HepG2 (cell line): ENCODE measurements around the gene EDEM3. TPM values are rescaled to one million over a fixed set of nuclear protein-coding genes. Genes with fewer than 3 reads are reported as not detected.
A peak's percentile ranks its signal among the peaks of the same experiment; 100 is the strongest.

Source experiments
- ATF2 ChIP-seq: sonication (generic); formaldehyde crosslinking; IDR thresholded peaks from 2 replicates; pipeline ENCODE4 v1.4.0; 2020; ENCODE audit warnings: missing genetic modification reagents
- CERS6 ChIP-seq: sonication (generic); formaldehyde crosslinking; IDR thresholded peaks from 2 replicates; pipeline ENCODE4 v1.5.0; 2020; ENCODE audit warnings: missing genetic modification reagents
- EHMT2 ChIP-seq: fragments of 200-600 bp; sonication (generic); IDR thresholded peaks from 2 replicates; pipeline ENCODE4 v1.7.0; 2017; ENCODE audit warnings: antibody characterized with exemption, low read depth, low read length, borderline replicate concordance
- FUBP1 ChIP-seq: sonication (generic); formaldehyde crosslinking; IDR thresholded peaks from 2 replicates; pipeline ENCODE4 v1.5.1; 2020; ENCODE audit warnings: missing genetic modification reagents, mild to moderate bottlenecking, borderline replicate concordance
- GABPA ChIP-seq, 2 experiments: IDR thresholded peaks; 2 replicates each; pipeline ENCODE4 v1.6.1; 2011 to 2016; ENCODE audit warnings: low read depth in 2 of 2, low read length in 1 of 2, missing biosample characterization in 1 of 2, missing genetic modification characterization in 1 of 2
- HMGXB4 ChIP-seq, 2 experiments: sonication (generic) in 1 of 2; formaldehyde crosslinking in 1 of 2; IDR thresholded peaks; 2 replicates each; pipeline versions ENCODE4 v1.4.0 to v1.6.1; 2018 to 2020; ENCODE audit warnings: missing genetic modification reagents in 2 of 2, borderline replicate concordance in 1 of 2, low read depth in 1 of 2, mild to moderate bottlenecking in 1 of 2, missing biosample characterization in 1 of 2
- HNRNPL ChIP-seq: fragments of 200-400 bp; formaldehyde crosslinking; IDR thresholded peaks from 2 replicates; pipeline ENCODE4 v1.6.1; 2017; ENCODE audit warnings: mild to moderate bottlenecking, low read depth, low read length
- IRF1 ChIP-seq: sonication (generic); formaldehyde crosslinking; IDR thresholded peaks from 2 replicates; pipeline ENCODE4 v1.4.0; 2020; ENCODE audit warnings: low read depth, mild to moderate bottlenecking, missing genetic modification reagents
- IRF2 ChIP-seq: IDR thresholded peaks from 2 replicates; pipeline ENCODE4 v1.6.1; 2018; ENCODE audit warnings: missing genetic modification reagents, missing compliant biosample characterization
- ISX ChIP-seq: sonication (generic); formaldehyde crosslinking; conservative IDR thresholded peaks from 2 replicates; pipeline ENCODE4 v1.5.0; 2020; ENCODE audit warnings: missing genetic modification reagents
- NR2F1 ChIP-seq, 2 experiments: fragments of 450-650 bp in 1 of 2; formaldehyde crosslinking in 1 of 2; IDR thresholded peaks; 2 replicates each; pipeline versions ENCODE4 v1.5.0 to v1.6.1; 2016 to 2020; ENCODE audit warnings: mild to moderate bottlenecking in 1 of 2, missing compliant biosample characterization in 1 of 2, missing genetic modification reagents in 1 of 2, moderate library complexity in 1 of 2
- PAX8 ChIP-seq: sonication (generic); formaldehyde crosslinking; IDR thresholded peaks from 2 replicates; pipeline ENCODE4 v1.8.0; 2022; ENCODE audit warnings: mild to moderate bottlenecking, missing genetic modification reagents, borderline replicate concordance
- SALL1 ChIP-seq: sonication (generic); formaldehyde crosslinking; IDR thresholded peaks from 2 replicates; pipeline ENCODE4 v1.8.0; 2022; ENCODE audit warnings: mild to moderate bottlenecking, missing genetic modification reagents
- SMC3 ChIP-seq: IDR thresholded peaks from 2 replicates; pipeline ENCODE4 v1.6.1; 2011; ENCODE audit warnings: low read length, improper control_type of control experiment
- TIGD3 ChIP-seq: sonication (generic); formaldehyde crosslinking; IDR thresholded peaks from 2 replicates; pipeline ENCODE4 v1.5.1; 2020; ENCODE audit warnings: mild to moderate bottlenecking, missing genetic modification reagents, borderline replicate concordance
- ZBTB8A ChIP-seq: sonication (generic); formaldehyde crosslinking; IDR thresholded peaks from 2 replicates; pipeline ENCODE4 v1.4.0; 2020; ENCODE audit warnings: mild to moderate bottlenecking, low read depth, missing genetic modification reagents, borderline replicate concordance
- ZNF512 ChIP-seq: sonication (generic); formaldehyde crosslinking; IDR thresholded peaks from 2 replicates; pipeline ENCODE4 v1.4.0; 2020; ENCODE audit warnings: mild to moderate bottlenecking, missing genetic modification reagents
- ZNF652 ChIP-seq: IDR thresholded peaks from 2 replicates; pipeline ENCODE4 v1.6.1; 2016; ENCODE audit warnings: low read depth, borderline replicate concordance
- polyA plus RNA-seq, 8 experiments: library from polyadenylated mRNA; depleted of rRNA in 3 of 8; stranded (reverse) in 7 of 8; unstranded in 1 of 8; fragments of >200 nt; fragmentation: Illumina TruSeq in 4 of 8; extraction: Trizol in 4 of 8; gene quantifications; 2 replicates each; pipeline versions ENCODE4 v1.2.1 to v1.2.3, GENCODE V29; 2011 to 2016; ENCODE audit warnings: low read depth in 4 of 8, missing spikeins in 1 of 8, mixed read lengths in 1 of 8; ENCODE audit not compliant: insufficient read depth in 1 of 8
- total RNA-seq, 5 experiments: library from RNA; depleted of rRNA; stranded (reverse); fragments of >200 nt; fragmentation: Illumina TruSeq; extraction: Trizol; gene quantifications; 2 replicates each; pipeline ENCODE4 v1.2.3, GENCODE V29; 2016; ENCODE audit warnings: low read depth in 1 of 5

Gene EDEM3
- total and polyA plus RNA-seq, 2 of the 13 experiments (the other 11 are each of a cell fraction or from before 2014, with no cell fraction given): 13.1 to 18.2 TPM

DNA sequence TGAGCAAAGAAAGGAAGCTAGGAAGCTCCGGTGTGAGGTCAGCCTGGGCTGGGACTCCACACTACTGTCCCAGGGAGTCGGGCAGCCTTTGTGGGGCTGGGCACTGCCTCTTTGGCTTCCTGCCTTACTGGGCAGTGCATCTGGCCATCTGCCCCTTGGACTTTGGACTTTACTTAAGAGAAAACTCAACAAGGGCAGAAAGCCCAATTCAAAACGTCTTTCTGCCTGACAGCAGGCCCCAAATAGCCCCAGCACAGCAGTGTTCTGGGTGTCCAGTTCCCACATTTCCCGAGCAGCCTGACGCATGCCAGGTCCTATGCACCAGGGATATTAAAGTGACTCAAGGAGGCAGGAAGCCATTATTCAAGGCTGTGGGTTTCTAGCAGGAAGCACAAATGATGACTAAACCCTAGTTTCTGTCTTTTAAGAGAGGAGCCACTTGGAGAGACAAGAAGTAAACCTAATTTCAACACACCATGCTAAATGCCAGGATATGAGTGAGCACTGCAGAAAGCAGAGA is 37.9 kb upstream of the EDEM3 start (continued):
- TF ChIP-seq HMGXB4 (CRISPR knock-in tag; IDR thresholded peaks at IDR 0.05; ENCODE audit: borderline replicate concordance in 1 of 2, low read depth in 1 of 2) (no peak), GABPA (IDR thresholded peaks at IDR 0.05; ENCODE audit: low read depth, low read length) (no peak), GABPA (CRISPR knock-in tag; IDR thresholded peaks at IDR 0.05; ENCODE audit: low read depth) (peak; percentile 20; the same call in 1 of the 2 replicates), FUBP1 (no peak), HNRNPL (peak; percentile 87), CERS6 (CRISPR knock-in tag) (no peak), IRF2 (CRISPR knock-in tag) (no peak), ZNF512 (CRISPR knock-in tag) (no peak), IRF1 (CRISPR knock-in tag) (no peak), TIGD3 (CRISPR knock-in tag) (no peak), SMC3 (no peak), ZBTB8A (no peak), ATF2 (CRISPR knock-in tag) (peak; percentile 28; the same call in 1 of the 2 replicates), NR2F1 (CRISPR knock-in tag; IDR thresholded peaks at IDR 0.05) (peak; percentile 22 to 29; a peak in 1 of 4 replicates), ZNF652 (CRISPR knock-in tag) (no peak), ISX (CRISPR knock-in tag) (no peak), PAX8 (CRISPR knock-in tag) (no peak), SALL1 (CRISPR knock-in tag) (peak; percentile 85), EHMT2 (no peak; the same call in 1 of the 2 replicates)
